ENCODE results near the gene CFAP298. TPM values are rescaled to one million over a fixed set of nuclear protein-coding genes. Genes with fewer than 3 reads are reported as not detected.

The CFAP298 gene
- total and polyA plus RNA-seq, 2 of the 13 experiments (the other 11 are each of a cell fraction or from before 2014, with no cell fraction given), result 21.2 to 62.2 TPM

GRCh38 chr21:32612075-32612998, at the start of gene CFAP298 (continued):
- TF ChIP-seq ZNF75D (CRISPR knock-in tag; IDR thresholded peaks at IDR 0.05; ENCODE audit: borderline replicate concordance), result no peak
- no peak for TF ChIP-seq JUND (CRISPR knock-in tag; IDR thresholded peaks at IDR 0.05)
- no peak for TF ChIP-seq ZNF354B (CRISPR knock-in tag; IDR thresholded peaks at IDR 0.05)
- TF ChIP-seq ZUFSP (CRISPR knock-in tag; IDR thresholded peaks at IDR 0.05; ENCODE audit: borderline replicate concordance), result no peak
- TF ChIP-seq SIX1 (CRISPR knock-in tag; IDR thresholded peaks at IDR 0.05; ENCODE audit: borderline replicate concordance), result no peak
- no peak for TF ChIP-seq NCOR1 (IDR thresholded peaks at IDR 0.05; ENCODE audit: borderline replicate concordance, low read length)
- TF ChIP-seq ZNF296 (CRISPR knock-in tag; conservative IDR thresholded peaks at IDR 0.05), result 0 out of 2 replicates have a peak, but pooled peaks have one; percentile 56
- TF ChIP-seq CBX5 (CRISPR knock-in tag; IDR thresholded peaks at IDR 0.05; ENCODE audit: borderline replicate concordance), result peak; percentile 55
- no peak for TF ChIP-seq ZNF256 (CRISPR knock-in tag; conservative IDR thresholded peaks at IDR 0.05)
- TF ChIP-seq ZNF496 (CRISPR knock-in tag; IDR thresholded peaks at IDR 0.05; ENCODE audit: insufficient replicate concordance), result no peak
- no peak for TF ChIP-seq ZNF512B (CRISPR knock-in tag; IDR thresholded peaks at IDR 0.05; ENCODE audit: borderline replicate concordance)
- TF ChIP-seq ZSCAN31 (CRISPR knock-in tag; IDR thresholded peaks at IDR 0.05; ENCODE audit: low read depth), result no peak
- TF ChIP-seq ISX (CRISPR knock-in tag; conservative IDR thresholded peaks at IDR 0.05), result no peak; the same call in 1 of the 2 replicates
- TF ChIP-seq ZNF318 (CRISPR knock-in tag; IDR thresholded peaks at IDR 0.05), result peak; percentile 67; the same call in 1 of the 2 replicates
- TF ChIP-seq ELF1 (CRISPR knock-in tag; IDR thresholded peaks at IDR 0.05), result peak; percentile 90

Data from HepG2 (cell line).